ENCODE data around the gene L1CAM.

The L1CAM gene

GRCh38 chrX:153902385-153902784 is 16.4 kb upstream of the L1CAM start:
- DNase-seq (ENCODE audit: low read depth in 2 of 2), result no peak

GRCh38 chrX:153901753-153902140 is 15.8 kb upstream of the L1CAM start:
- DNase-seq (ENCODE audit: low read depth in 2 of 2), result no peak

DNA sequence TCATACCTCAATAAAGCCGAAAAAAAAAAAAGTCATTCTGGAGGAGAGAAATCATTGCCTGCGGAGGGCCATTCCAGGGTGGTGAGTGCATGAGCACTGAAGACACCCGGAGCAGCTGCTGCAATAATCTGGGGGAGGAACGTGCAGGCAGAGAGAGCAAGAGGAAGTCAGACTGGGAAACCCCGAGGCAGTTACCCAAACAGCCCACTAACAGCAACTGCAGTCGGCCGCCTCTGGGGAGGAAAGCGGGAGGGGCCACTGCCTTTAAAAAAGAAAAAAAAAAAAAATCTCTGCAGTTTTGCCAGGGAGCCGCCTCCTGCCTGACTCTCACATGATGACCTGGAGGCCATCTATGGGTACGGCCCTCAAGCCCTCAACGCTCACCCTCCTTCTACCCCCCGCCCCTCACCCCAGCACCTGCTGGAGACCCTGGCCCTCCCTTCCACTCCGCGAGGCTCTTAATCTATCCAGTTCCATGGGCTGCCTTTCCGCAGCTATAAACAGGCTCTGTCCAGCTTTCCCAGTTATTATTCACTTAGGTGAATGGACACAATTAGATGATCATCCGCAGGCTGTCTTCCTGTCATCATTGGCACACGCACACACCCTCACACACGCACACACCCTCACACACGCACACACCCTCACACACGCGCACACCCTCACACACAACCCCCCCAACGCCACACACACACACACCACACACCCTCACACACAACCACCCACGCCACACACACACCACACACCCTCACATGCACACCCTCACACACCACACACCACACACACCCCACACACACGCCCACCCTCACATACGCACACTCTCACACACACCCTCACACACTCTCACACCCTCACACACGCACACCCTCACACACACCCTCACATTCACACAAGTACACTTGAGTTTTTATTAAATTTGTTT is 15.1 kb upstream of the L1CAM start:
- DNase-seq (ENCODE audit: low read depth in 2 of 2), result peak; percentile 24 to 27

- DNase-seq (ENCODE audit: low read depth in 2 of 2), result no peak
Measured at GRCh38 chrX:153897899-153898298, 11.9 kb upstream of the L1CAM start.

DNA sequence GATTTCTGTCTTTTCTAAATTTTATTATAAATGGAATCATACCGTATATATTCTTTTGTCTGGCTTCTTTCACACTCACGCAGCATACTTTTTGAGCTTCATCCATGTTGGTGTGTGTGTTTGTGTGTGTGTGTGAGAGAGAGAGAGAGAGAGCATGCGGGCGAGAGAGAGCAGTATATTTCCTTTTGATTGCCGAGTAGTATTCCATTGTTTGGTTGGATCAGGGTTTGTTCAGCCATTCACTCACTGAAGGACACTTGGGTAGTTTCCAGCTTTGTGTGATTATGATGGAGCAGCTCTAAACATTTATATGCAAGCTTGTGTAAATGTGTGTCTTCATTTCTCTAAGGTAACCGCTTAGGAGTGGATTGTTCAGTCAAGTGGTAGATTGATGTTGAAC is 3.1 kb upstream of the L1CAM start:
- no peak for DNase-seq (ENCODE audit: low read depth in 2 of 2)

- DNase-seq (ENCODE audit: low read depth in 2 of 2), result no peak
Measured at GRCh38 chrX:153888344-153888743, 2.4 kb upstream of the L1CAM start.

- DNase-seq (ENCODE audit: low read depth in 2 of 2), result no peak
Measured at GRCh38 chrX:153887385-153887784, 1.4 kb upstream of the L1CAM start.

DNA sequence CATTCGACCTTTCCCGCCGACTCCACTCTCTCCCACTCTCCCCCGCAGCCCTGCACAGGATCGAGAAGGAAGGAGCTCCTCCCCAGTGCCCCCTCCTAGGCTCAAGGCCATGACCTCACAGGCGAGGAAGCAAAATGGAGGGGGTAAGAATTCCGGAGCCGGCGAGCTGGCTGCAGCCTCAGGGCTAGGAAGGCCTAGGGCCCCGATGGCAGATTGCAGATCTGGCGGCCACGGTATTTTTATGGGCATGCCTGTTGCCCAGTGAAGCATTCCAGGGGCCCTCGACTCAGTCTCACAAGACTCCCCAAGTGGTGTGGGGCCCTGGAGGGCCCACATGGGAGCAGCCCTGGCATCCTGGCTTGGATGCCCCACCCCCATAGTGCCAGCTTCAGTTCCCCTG is 942 bp upstream of the L1CAM start:
- DNase-seq (ENCODE audit: low read depth in 2 of 2), result no peak

DNA sequence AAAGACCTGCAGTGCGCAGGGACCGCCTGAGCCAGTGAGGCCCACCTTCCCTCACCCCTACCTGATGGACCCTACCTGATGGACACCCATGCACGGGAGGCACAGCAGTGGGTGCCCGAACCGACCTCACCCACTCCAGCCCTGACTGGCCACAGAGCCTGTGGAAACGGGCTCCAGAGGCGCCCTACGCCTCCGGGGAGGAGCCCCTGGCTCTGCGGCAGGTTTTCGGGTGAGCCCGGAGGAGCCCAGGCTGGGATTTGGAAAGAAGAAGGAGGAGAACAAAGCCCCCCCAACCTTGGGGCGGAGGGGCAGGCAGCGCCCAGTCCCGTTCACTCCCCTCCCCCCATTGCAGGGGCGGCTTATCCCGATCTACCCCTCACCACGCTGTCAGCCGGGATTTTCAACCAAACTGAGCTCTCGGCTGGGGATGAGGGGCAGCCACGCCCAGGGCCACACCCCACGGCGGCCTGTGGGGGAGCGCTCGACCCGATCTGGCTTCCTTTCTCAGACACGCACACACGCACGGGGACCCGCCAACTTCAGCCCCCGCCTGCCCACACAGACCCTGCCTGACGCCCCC is 675 bp downstream of the L1CAM start:
- no peak for DNase-seq (ENCODE audit: low read depth in 2 of 2)

DNA sequence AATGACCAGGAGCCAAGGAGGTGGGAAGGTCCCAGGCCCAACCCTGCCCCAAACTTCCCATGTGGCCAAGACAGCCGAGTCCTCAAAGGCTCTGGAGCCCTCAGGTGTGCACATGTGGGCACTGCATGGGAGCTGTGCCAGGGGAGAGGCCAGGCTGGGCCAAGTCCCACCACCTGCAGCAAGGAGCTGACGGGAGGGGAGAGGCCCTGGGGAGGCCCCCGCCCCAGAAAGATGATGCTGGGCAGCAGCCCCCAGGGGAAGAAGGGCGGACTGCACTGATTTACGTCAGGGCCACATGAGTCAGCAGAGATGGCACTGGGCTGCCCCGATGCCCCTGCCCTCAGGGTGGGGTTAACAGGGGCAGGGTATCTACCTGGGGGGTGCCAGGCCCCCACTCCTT is 1.4 kb downstream of the L1CAM start:
- DNase-seq (ENCODE audit: low read depth in 2 of 2), result no peak

GRCh38 chrX:153884136-153884535 is 1.8 kb downstream of the L1CAM start:
- no peak for DNase-seq (ENCODE audit: low read depth in 2 of 2)

- DNase-seq (ENCODE audit: low read depth in 2 of 2), result no peak
Measured at GRCh38 chrX:153883163-153883843, 2.7 kb downstream of the L1CAM start.

- DNase-seq (ENCODE audit: low read depth in 2 of 2), result no peak
Measured at GRCh38 chrX:153882557-153882956, 3.4 kb downstream of the L1CAM start.

DNA sequence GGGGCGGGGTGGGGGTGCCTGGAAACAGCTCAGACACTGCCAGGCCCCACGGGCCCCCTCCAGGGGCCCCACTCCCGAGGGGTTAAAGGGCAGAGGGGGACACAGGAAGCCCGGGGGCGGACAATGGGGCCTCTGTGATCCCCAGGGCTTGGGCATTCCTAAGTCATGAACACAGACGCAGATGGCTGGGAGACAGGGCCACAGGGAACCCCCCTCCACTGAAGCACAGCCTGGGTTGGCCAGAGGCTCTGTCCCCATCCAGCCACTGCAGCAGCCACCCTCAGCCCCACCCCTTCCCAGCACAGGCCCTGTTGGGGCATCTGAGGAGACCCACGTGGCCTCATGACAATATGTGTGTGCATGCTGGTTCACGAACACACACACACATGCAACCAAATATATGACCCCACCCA is 3.9 kb downstream of the L1CAM start:
- no peak for DNase-seq (ENCODE audit: low read depth in 2 of 2)

- DNase-seq (ENCODE audit: low read depth in 2 of 2), result no peak
Measured at GRCh38 chrX:153881281-153881680, 4.7 kb downstream of the L1CAM start.

- no peak for DNase-seq (ENCODE audit: low read depth in 2 of 2)
Measured at GRCh38 chrX:153880440-153880815, 5.5 kb downstream of the L1CAM start.

- no peak for DNase-seq (ENCODE audit: low read depth in 2 of 2)
Measured at GRCh38 chrX:153879741-153880439, 6.1 kb downstream of the L1CAM start.

DNA sequence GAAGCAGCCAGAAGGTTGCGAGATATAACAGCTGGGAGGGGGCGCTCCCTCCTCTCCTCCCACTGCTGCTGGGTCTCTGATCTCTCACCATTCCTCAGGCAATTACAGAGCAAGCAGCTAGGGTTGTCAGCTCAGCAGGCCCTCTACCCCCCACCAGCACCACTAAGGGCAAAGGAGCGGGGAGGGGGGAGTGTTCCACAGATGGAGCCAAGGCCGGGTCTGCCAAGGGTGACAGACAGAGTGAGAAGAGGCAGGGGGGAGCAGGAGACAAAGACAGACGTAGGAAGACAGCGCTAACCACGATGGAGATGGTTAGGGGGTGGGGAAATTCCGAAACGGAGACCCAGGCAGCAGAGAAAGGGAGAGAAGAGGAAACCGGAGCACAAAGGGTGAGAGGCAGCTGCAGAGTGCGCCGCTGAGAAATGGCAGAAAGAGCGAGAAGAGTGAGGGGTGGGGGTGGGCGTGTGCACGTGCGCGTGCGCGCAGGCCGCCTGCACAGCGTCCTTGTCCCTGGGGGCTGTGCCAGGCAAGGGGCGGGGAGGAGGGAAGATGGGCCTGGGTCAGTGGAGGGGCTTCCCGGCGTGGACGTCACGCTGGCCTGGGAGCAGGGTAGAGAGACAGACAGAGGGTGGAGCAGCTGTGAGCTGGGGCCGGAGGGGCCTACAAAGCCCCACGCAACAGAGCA is 6.9 kb downstream of the L1CAM start:
- no peak for DNase-seq (ENCODE audit: low read depth in 2 of 2)

GRCh38 chrX:153878345-153878744 is 7.6 kb downstream of the L1CAM start:
- no peak for DNase-seq (ENCODE audit: low read depth in 2 of 2)

- DNase-seq (ENCODE audit: low read depth in 2 of 2), result no peak
Measured at GRCh38 chrX:153877571-153878261, 8.3 kb downstream of the L1CAM start.

DNA sequence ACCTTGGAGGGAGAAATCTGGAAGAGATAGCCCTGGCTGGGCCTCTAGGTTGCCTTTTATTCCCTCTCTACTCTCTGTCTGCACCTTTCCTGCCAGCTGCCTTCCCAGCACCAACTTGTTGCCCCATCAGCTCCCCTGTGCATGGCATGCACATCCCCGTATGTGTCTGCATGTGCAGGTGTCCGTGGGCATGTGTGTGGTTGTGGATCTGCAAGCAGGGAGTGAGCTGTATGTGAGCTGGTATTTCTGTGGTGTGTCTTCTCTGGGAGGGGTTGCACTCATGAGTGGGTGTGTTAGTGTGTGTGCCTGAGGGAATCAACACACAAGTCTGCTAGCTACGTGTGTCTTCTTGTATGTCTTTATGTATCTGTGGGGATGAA is 9.9 kb downstream of the L1CAM start:
- DNase-seq (ENCODE audit: low read depth in 2 of 2), result no peak

All from stimulated activated CD8-positive, alpha-beta memory T cell treated with anti-CD3 and anti-CD28 coated beads, Interleukin-2, amount 100 ng/mL, for 1 hour (primary cell).